Activated naive CD8-positive, alpha-beta T cell treated with anti-CD3 and anti-CD28 coated beads, Interleukin-2, amount 10 ng/mL, durations not matched to agents 7 days and 5 days (primary cell): ENCODE measurements around the gene ID3. TPM values are rescaled to one million over a fixed set of nuclear protein-coding genes. Genes with fewer than 3 reads are reported as not detected.

Source experiments
- ATAC-seq: fragments of 150-1000 bp; cut with Tn5 transposase; one replicate; pipeline ENCODE4 v1.10.0; 2021; ENCODE audit warnings: low read depth, moderate library complexity
- POLR2A ChIA-PET: fragments of 350-600 bp; sonication (Branson Sonifier 250); formaldehyde crosslinking; loops from one replicate; lab custom pipeline; 2021; ENCODE audit warnings: antibody characterized with exemption; lab: Charles Lee
- DNase-seq: peaks from one replicate; pipeline ENCODE4 v3.0.0; 2021
- H3K27ac Mint-ChIP-seq: one replicate; pipeline ENCODE4 v1.8.0; 2022; ENCODE audit warnings: mild to moderate bottlenecking, mixed read lengths
- H3K27me3 Mint-ChIP-seq: one replicate; pipeline ENCODE4 v1.8.0; 2022; ENCODE audit warnings: mild to moderate bottlenecking, moderate library complexity, mixed read lengths
- H3K36me3 Mint-ChIP-seq: one replicate; pipeline ENCODE4 v1.8.0; 2021; ENCODE audit warnings: mild to moderate bottlenecking, mixed read lengths
- H3K4me1 Mint-ChIP-seq: one replicate; pipeline ENCODE4 v1.8.0; 2021; ENCODE audit warnings: mixed read lengths
- H3K4me3 Mint-ChIP-seq: one replicate; pipeline ENCODE4 v1.8.0; 2022; ENCODE audit warnings: mild to moderate bottlenecking, moderate library complexity, mixed read lengths
- H3K9me3 Mint-ChIP-seq: one replicate; pipeline ENCODE4 v1.8.0; 2021; ENCODE audit warnings: mixed read lengths
- total RNA-seq, 2 experiments: library from RNA; stranded (reverse); gene quantifications; one replicate each; pipeline ENCODE4 v1.2.3, GENCODE V29; 2021

The ID3 gene
- total RNA-seq, 2 experiments from 2014 or later: 44.0 to 51.1 TPM

GRCh38 chr1:23558140-23558871 lies 995 bp downstream of the ID3 start:
- Mint-ChIP-seq H3K9me3 (no peaks in the 10 kb centered on the region), H3K36me3 (peaks cover 4% of the 10 kb centered on the region), H3K4me3 (peak overlapping the region; percentile 84), H3K4me1 (peaks cover 61% of the 10 kb centered on the region), H3K27ac (peak overlapping the region; percentile 85), H3K27me3 (peaks cover 17% of the 10 kb centered on the region)
- POLR2A ChIA-PET: interaction anchor here (0.9 to 6.4 kb wide), 16 partner anchors 8 to 402 kb away, joined by 3 to 141 read pairs (median 14); partner anchors contain the start of genes E2F2 and PNRC2
- ATAC-seq (no peak), DNase-seq (peak; percentile 59)

GRCh38 chr1:23557471-23558124 lies 1.7 kb downstream of the ID3 start:
- H3K4me1 Mint-ChIP-seq: peaks cover 56% of the 10 kb centered on the region
- H3K27ac Mint-ChIP-seq: peak overlapping the region; percentile 85
- no peak for ATAC-seq
- peaks cover 17% of the 10 kb centered on the region for H3K27me3 Mint-ChIP-seq
- no peaks in the 10 kb centered on the region for H3K9me3 Mint-ChIP-seq
- H3K4me3 Mint-ChIP-seq: peak overlapping the region; percentile 84
- H3K36me3 Mint-ChIP-seq: peaks cover 4% of the 10 kb centered on the region
- POLR2A ChIA-PET: interaction anchor here (2.2 to 6.4 kb wide), 9 partner anchors 18 to 79 kb away, joined by 10 to 141 read pairs (median 26); no protein-coding TSS in a partner anchor
- no peak for DNase-seq

GRCh38 chr1:23556635-23557470 lies 2.4 kb downstream of the ID3 start:
- Mint-ChIP-seq H3K27ac (peak overlapping the region; percentile 85), H3K4me3 (peak overlapping the region; percentile 84)
- POLR2A ChIA-PET: interaction anchor here (0.9 to 6.4 kb wide), 17 partner anchors 11 to 80 kb away, joined by 3 to 141 read pairs (median 31); no protein-coding TSS in a partner anchor

GRCh38 chr1:23555986-23556634 lies 3.2 kb downstream of the ID3 start:
- ATAC-seq (no peak), DNase-seq (no peak)
- POLR2A ChIA-PET: interaction anchor here (0.6 to 6.4 kb wide), 12 partner anchors 11 to 116 kb away, joined by 3 to 141 read pairs (median 27); no protein-coding TSS in a partner anchor
- H3K4me3 Mint-ChIP-seq: peak overlapping the region; percentile 84
- H3K27ac Mint-ChIP-seq: peak overlapping the region; percentile 85
- peaks cover 8% of the 10 kb centered on the region for H3K27me3 Mint-ChIP-seq
- peaks cover 4% of the 10 kb centered on the region for H3K36me3 Mint-ChIP-seq
- H3K4me1 Mint-ChIP-seq: peaks cover 49% of the 10 kb centered on the region
- H3K9me3 Mint-ChIP-seq: no peaks in the 10 kb centered on the region

More at GRCh38 chr1:23556635-23557470, 2.4 kb downstream of the ID3 start:
- Mint-ChIP-seq H3K36me3 (peaks cover 4% of the 10 kb centered on the region), H3K9me3 (no peaks in the 10 kb centered on the region), H3K4me1 (peaks cover 51% of the 10 kb centered on the region), H3K27me3 (peaks cover 13% of the 10 kb centered on the region)
- ATAC-seq: no peak
- DNase-seq: no peak

- POLR2A ChIA-PET: interaction anchor here (0.5 to 6.4 kb wide), 23 partner anchors 10 to 136 kb away, joined by 3 to 141 read pairs (median 4); partner anchors contain the start of genes E2F2 and RPL11
- Mint-ChIP-seq H3K36me3 (peaks cover 4% of the 10 kb centered on the region), H3K4me1 (peaks cover 47% of the 10 kb centered on the region), H3K9me3 (no peaks in the 10 kb centered on the region), H3K4me3 (peak overlapping the region; percentile 84), H3K27me3 (peaks cover 2% of the 10 kb centered on the region), H3K27ac (peak overlapping the region; percentile 85)
- no peak for ATAC-seq
- DNase-seq: no peak
Observed at GRCh38 chr1:23555270-23555985, 3.9 kb downstream of the ID3 start.

- Mint-ChIP-seq H3K4me3 (peak overlapping the region; percentile 90), H3K4me1 (peaks cover 42% of the 10 kb centered on the region), H3K36me3 (peaks cover 4% of the 10 kb centered on the region), H3K27me3 (no peaks in the 10 kb centered on the region), H3K9me3 (no peaks in the 10 kb centered on the region), H3K27ac (peak overlapping the region; percentile 97)
- ATAC-seq (peak; percentile 78), DNase-seq (peak; percentile 87)
- POLR2A ChIA-PET: interaction anchor here (0.5 to 6.4 kb wide), 19 partner anchors 9 to 137 kb away, joined by 3 to 141 read pairs (median 5); partner anchors contain the start of genes E2F2 and RPL11
Observed at GRCh38 chr1:23554481-23555269, 4.6 kb downstream of the ID3 start.

- DNase-seq (no peak), ATAC-seq (no peak)
- Mint-ChIP-seq H3K36me3 (peaks cover 4% of the 10 kb centered on the region), H3K27me3 (no peaks in the 10 kb centered on the region), H3K9me3 (no peaks in the 10 kb centered on the region), H3K4me1 (peaks cover 39% of the 10 kb centered on the region), H3K27ac (peak overlapping the region; percentile 97), H3K4me3 (peak overlapping the region; percentile 90)
- POLR2A ChIA-PET: interaction anchor here (1.0 to 6.4 kb wide), 15 partner anchors 9 to 82 kb away, joined by 3 to 141 read pairs (median 8); partner anchors contain the start of gene E2F2
Observed at GRCh38 chr1:23554127-23554480, 5.2 kb downstream of the ID3 start.

GRCh38 chr1:23553231-23554126 lies 5.8 kb downstream of the ID3 start:
- no peaks in the 10 kb centered on the region for H3K27me3 Mint-ChIP-seq
- H3K36me3 Mint-ChIP-seq: peaks cover 4% of the 10 kb centered on the region
- peak; percentile 44 for DNase-seq
- POLR2A ChIA-PET: interaction anchor here (1.1 to 5.0 kb wide), 4 partner anchors 8 to 83 kb away, joined by 8 to 72 read pairs (median 36); partner anchors contain the start of gene E2F2
- no peaks in the 10 kb centered on the region for H3K9me3 Mint-ChIP-seq
- ATAC-seq: no peak
- H3K4me1 Mint-ChIP-seq: peaks cover 39% of the 10 kb centered on the region
- peak overlapping the region; percentile 97 for H3K27ac Mint-ChIP-seq
- peak overlapping the region; percentile 90 for H3K4me3 Mint-ChIP-seq

- no peak for DNase-seq
- H3K9me3 Mint-ChIP-seq: no peaks in the 10 kb centered on the region
- POLR2A ChIA-PET: interaction anchor here (0.5 to 5.0 kb wide), 2 partner anchors 25 to 68 kb away, joined by 3 to 49 read pairs; no protein-coding TSS in a partner anchor
- H3K4me3 Mint-ChIP-seq: no peak overlapping the region
- H3K27me3 Mint-ChIP-seq: no peaks in the 10 kb centered on the region
- H3K27ac Mint-ChIP-seq: no peak overlapping the region
- peaks cover 30% of the 10 kb centered on the region for H3K4me1 Mint-ChIP-seq
- ATAC-seq: no peak
- no peaks in the 10 kb centered on the region for H3K36me3 Mint-ChIP-seq
Observed at GRCh38 chr1:23551849-23552248, 7.5 kb downstream of the ID3 start.

GRCh38 chr1:23548704-23549143 lies 10.6 kb downstream of the ID3 start:
- POLR2A ChIA-PET: interaction anchor here (1.2 kb wide), 1 partner anchor 86 kb away, joined by 4 read pairs; no protein-coding TSS in a partner anchor

More at GRCh38 chr1:23548704-23549143, 10.6 kb downstream of the ID3 start:
- Mint-ChIP-seq H3K4me1 (peaks cover 6% of the 10 kb centered on the region), H3K9me3 (no peaks in the 10 kb centered on the region), H3K4me3 (no peak overlapping the region), H3K27me3 (no peaks in the 10 kb centered on the region), H3K36me3 (no peaks in the 10 kb centered on the region), H3K27ac (no peak overlapping the region)
- DNase-seq: no peak
- ATAC-seq: no peak
